ENCODE results near the gene HENMT1.
"Not testable (repeated sequence)": the region's sequence is repeated elsewhere in the genome, so short reads cannot be mapped to it uniquely, and the experiment has no call there.

Gene HENMT1

DNA sequence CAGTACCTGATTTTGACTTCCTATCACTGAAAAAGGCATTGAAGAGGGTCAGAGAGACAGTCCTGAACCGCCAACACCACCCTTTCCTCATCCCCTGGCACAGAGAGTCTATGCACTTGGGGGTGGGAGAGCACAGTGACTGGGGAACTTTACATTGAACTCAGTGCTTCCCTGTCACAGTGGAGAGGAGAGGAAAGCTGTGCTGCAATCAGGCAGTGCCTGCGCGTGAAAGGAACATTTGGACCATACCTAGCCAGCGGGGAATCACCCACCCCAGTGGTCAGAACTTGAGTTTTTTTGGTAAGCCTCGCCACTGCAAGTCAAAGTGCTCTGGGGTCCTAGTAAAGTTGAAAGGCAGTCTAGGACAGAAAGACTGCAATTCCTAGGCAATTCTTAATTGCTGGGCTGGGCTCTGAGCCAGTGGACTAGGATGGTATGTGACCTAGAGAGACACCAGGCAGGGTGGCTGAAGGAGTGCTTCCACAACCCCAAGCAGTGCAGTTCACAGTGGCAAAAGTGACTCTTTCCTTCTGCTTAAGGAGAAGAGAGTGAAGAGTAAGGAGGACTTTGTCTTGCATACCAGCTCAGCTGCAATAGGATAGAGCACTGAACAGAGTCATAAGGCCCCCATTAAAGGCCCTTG, 9.4 kb upstream of the HENMT1 start:
- DNase-seq: no peak

DNA sequence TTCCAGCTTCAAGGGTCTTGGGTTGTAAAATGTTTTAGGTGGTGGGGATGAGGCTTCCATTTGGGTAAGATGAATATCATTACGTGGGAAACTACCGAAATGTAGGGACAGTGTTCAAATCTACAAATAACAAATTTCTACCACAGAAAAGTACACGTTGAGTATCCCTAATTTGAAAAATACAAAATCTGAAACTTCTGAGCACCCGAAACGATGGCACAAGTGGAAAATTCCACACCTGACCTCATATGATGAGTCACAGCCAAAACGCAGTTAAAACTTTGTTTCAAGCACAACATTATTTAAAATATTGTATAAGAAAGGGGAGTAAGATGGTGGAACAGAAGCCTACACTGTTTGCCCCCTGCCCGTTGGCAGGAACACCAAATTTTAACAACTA, 8.8 kb upstream of the HENMT1 start:
- DNase-seq: no peak

DNA sequence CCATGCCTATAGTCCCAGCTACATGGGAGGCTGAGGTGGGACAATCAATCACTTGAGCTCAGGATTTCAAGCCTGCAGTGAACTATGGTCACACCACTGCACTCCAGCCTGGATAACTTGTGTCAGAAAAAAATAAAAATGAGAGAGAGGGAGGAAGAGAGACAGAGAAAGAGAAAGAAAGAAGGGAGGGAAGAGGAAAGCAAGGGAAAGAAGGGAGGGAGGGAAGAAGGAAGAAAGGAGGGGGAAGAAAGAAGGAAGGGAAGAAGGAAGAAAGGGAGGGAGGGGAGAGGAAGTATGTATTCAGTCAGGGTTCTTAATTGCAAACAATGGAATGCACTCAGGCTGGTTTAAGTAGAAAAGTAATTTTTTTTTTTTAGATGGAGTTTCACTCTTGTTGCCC, 7.9 kb upstream of the HENMT1 start:
- no peak for DNase-seq

DNA sequence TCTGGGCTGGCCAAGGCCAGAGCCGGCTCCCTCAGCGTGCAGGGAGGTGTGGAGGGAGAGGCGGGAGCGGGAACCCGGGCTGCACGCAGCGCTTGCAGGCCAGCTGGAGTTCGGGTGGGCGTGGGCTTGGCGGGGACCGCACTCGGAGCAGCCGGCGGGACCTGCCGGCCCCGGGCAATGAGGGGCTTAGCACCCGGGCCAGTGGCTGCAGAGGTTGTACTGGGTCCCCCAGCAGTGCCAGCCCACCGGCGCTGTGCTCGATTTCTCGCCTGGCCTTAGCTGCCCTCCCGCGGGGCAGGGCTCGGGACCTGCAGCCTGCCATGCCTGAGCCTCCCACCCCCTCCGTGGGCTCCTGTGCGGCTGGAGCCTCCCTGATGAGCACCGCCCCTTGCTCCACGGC, 6.5 kb upstream of the HENMT1 start:
- not testable (repeated sequence) for DNase-seq

DNA sequence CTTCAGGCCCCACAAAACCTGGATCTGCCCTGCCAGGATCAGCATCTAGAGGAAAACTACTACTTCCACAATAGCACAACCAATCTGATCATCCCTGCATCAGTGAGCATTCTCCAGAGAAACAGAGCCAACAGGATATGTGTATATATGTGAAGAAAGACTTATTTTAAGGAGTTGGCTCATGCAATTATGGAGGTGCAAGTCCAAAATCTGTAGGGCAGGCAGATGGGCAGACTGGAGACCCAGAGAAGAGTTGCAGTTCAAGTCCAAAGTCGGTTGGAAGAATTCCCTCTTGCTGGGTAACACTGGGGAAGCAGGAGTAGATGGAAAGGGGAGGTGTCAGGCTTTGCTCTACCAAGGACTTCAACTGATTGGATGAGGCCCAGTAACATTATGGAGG, 4.9 kb upstream of the HENMT1 start:
- DNase-seq: no peak

DNA sequence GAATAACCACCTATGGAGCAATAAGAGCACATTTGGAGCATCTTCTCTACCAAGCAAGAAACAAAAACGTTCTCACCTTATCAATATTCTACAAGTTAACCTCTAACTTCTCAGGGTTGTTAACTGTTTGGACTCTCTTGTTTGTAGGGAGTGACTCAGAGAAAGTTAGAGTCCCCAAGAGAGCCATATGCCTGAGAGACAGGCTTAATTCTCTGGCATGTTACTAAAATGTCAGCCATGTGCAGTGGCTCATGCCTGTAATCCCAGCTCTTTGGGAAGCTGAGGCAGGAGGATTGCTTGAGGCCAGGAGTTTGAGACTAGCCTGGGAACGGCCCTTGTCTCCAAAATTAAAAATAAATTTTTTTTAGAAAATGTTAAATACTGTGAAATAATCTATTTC, 4.2 kb upstream of the HENMT1 start:
- DNase-seq: no peak

DNA sequence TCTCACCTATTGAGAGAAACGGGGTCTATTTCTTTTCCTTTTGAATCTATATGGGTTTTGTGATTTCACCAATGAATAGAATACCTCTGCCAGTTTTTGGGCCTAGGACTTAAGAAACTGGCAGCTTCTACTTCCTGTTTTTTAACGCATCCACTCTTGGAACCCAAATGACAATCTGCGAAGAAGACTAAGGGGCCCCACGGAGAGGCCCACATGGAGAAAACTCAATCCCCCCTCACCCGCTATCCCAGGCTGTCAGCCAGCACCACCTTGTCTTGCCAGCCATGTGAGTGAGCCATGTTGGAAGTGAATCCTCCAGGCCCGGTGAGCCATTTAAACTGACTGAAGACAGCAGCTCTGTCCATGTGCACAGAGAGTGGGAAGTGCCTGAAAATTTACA, 3.6 kb upstream of the HENMT1 start:
- no peak for DNase-seq

DNA sequence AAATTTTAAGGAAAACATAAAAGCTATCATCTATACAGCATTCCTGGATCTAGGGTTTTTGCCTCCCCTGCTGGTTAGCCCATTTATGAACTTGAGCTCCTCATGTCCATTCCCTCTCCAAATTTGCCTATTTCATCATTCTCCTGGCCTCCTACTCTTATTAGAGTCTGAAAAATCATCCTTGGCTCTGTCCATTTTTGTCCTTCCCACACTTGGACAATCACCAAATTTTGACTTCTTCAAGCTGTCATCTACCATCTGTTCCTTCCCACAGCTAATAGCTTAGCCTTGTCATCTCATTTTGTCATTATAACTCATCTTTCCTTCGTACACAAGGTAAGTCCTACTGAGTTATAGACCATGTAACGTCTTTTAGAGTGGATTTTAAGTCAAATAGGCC, 2.2 kb upstream of the HENMT1 start:
- DNase-seq: no peak

DNA sequence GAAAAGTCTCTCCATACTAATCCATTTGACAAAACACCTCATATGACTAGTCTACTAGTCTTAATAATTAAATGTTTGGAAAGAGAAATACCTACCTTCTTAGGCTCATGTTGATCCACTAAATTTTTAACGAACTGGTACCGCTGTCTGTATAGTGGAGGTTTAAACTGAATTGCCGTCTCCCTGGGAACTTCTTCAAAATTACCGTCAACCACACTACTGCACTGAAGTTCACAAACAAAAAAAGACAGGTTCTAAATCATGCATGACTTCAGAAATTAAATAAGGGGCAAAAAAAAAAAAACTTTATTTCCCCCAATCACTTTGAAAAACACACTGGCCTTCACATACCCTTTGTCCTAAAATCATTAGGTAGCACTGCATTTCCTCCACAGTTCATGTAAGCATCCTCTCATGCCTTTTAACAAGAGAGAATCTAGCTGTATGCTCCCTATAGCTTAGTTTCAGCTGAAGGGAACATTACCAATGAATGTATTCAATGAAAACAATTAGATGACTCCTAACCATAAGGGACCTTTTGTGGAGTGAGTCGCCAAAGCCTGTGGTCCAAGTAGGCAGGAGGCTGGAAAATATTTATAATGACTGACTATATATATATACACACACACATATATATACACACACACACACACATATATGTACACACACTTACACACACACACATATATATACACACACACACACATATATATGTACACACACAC, 3.4 kb downstream of the HENMT1 start:
- DNase-seq: no peak

DNA sequence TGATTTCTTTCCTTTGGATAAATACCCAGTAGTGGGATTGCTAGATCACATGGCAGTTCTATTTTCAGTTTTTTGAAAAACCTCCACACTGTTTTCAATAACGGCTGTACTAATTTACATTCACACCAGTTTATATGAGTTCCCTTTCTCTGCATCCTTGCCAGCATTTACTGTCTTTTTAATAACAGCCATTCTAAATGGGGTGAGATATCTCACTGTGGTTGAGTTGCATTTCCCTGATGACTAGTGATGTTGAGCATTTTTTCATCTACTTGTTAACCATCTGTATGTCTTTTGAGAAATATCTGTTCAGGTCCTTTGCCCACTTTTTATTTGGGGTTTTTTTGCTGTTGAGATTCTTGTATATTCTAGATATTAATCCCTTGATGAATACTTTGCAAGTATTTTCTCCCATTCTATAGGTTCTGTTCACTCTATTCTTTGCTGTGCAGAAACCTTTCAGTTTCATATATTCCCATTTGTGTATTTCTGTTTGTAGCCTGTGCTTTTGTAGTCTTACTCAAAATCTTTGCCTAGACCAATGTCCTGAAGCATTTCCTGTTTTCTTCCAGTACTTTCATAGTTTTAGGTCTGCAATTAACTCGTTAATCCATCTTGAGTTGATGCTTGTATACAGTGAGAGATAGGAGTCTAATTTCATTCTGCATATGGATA, 7.3 kb downstream of the HENMT1 start:
- DNase-seq: peak in 1 of 2 donors; percentile 38

DNA sequence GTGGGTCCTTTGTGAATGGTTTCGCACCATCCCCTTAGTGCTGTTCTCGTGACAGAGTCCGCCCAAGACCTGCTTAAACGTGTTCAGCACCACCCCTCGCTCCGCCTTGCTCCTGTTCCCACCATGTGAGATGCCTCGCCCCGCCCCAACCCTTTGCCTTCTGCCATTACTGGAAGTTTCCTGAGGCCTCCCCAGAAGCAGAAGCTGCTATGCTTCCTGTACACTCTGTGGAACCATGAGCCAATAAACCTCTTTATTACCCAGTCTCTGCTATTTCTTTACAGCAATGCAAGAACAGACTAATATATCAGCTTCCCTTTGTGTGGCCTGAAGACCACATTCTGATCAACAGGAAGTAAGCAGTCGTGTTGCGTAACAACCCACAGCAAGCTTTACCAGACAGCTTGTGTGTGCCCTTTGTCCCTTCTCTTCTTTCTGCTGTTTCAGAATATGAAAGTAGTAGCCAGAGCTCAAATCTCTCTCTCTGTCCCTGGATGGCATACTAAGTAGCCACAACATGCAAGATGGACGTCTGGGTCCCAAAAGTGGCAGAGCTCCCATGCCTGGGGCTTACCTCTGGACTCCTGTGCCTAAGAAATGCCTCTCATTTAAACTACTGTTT, 14.1 kb downstream of the HENMT1 start:
- peak; percentile 92 to 93 for DNase-seq

DNA sequence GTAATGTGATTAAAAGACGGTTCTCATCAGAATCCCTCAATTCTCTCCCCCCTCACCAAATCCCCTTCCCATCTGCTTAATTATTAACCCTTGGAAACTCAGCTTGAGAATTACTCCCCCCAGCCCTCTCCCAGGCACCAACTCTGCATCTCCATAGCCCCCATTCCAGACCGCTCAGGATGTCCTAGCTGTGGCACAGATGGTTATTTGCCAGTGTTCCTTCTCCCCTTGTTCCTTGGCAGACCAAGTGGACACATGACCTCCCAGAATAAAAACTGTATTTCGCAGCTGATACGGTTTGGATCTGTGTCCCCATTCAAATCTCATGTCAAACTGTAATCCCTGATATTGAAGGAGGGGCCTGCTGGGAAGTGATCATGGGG, 14.6 kb downstream of the HENMT1 start:
- no peak for DNase-seq

DNA sequence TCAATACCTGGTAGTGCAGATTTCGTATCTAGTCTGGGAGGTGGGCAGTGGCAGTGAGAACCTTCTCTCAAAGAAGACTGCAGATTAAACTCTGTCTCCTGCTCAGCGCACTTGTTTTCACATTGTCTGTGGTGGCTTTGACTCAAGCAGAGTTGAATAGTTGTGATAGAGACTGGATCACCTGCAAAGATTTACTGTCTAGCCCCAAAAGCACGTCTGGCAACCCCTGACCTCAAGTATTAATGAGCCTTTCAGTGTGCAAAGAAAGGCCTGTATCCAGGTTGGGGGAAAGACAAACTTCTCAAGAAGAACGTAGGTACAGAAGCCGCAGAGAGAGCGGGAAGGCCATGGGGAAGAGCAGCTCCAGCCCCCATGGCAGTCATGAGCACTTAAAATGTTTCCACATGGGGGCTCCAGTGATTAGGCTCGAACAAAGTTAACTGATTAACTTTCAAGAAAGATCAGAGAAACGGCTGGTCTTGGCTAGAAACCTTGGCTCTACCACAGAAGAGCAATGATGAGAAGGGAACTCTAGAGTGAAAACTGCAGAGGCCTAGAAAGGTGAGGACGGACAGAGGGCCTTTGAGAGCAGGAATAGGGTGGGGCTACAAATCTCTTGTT, 15.2 kb downstream of the HENMT1 start:
- peak in 1 of 2 donors; percentile 31 for DNase-seq

DNA sequence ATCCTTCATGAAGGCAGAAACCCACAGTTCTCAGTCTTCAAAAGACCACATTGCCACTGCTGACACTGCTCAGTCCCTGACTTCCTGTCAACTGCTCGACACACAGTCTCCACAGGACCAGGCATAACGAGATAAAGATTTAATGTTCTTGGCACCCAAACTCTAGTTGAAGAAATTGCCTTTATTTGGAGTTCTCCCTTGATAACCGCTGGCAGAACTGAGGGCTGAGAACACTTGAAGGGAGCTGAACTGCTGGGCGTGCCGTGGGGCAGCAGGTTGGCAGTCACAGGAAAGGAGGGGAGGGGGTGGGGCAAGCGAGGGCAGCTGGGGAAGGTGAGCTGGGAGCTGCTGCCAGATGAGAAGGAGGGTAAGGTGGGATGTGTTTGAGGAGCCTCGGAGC, 15.9 kb downstream of the HENMT1 start:
- peak; percentile 45 to 73 for DNase-seq

DNA sequence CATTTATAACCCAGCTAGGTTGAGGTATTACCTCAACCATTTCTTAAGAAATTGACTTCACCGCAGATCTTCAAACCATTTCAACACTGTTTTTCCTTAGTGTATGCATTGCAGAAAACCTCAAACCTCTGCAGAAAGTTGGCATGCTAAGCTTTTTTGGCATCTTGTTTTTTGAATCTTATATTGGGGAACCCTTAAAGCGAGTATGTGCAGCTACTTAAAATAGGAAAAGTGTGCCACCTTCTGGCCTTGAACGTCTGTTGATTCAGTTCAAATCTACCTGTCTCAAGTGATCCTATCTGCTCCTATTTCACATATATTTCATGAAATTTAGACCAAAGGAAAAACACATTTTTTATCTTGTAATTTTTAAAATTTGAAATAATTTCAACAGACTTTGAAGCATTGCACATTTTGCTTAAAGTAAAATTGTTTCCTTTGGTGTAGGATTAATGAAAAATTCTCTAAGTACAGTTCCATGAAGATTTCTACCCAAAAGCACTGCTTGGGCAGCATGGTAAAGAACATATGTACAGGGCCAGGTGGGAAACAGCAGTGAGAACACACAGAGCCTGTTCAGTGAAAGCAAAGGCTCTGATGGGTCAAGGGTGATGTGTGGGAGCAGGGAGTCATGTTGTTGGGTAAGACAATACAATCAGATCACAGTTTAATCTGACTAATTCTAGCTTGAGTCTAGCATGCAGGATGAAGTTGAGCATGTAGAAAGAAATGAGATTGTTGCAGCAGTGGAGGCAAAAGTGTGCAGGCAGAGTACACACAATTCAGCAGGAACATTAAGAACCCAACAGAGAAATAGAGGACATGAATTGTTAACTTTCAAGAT, 17.2 kb downstream of the HENMT1 start:
- peak; percentile 62 to 78 for DNase-seq

DNA sequence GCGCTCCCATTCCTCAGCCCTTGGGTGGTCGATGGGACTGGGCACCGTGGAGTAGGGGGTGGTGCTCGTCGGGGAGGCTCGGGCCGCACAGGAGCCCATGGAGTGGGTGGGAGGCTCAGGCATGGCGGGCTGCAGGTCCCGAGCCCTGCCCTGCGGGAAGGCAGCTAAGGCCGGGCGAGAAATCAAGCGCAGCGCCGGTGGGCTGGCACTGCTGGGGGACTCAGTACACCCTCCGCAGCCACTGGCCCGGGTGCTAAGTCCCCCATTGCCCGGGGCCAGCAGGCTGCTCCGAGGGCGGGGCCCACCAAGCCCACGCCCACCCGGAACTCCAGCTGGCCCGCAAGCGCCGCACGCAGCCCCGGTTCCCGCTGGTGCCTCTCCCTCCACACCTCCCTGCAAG, 20.0 kb downstream of the HENMT1 start:
- DNase-seq: not testable (repeated sequence)

DNA sequence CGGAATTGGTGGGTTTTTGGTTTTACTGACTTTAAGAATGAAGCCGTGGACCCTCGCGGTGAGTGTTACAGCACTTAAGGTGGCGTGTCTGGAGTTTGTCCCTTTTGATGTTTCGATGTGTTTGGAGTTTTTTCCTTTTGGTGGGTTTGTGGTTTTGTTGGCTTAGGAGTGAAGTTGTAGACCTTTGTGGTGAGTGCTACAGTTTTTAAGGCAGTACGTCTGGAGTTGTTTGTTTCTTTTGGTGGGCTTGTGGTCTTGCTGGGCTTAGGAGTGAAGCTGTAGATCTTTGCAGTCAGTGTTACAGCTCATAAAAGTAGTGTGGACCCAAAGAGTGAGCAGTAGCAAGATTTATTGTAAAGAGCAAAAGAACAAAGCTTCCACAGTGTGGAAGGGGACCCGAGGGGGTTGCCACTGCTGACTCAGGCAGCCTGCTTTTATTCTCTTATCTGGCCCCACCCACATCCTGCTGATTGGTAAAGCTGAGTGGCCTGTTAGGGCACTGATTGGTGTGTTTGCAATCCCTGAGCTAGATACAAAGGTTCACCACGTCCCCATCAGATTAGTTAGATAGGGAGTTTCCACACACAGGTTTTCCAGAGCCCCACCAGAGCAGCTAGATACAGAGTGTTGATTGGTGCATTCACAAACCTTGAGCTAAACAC, 20.9 kb downstream of the HENMT1 start:
- DNase-seq: peak; percentile 46 to 59

DNA sequence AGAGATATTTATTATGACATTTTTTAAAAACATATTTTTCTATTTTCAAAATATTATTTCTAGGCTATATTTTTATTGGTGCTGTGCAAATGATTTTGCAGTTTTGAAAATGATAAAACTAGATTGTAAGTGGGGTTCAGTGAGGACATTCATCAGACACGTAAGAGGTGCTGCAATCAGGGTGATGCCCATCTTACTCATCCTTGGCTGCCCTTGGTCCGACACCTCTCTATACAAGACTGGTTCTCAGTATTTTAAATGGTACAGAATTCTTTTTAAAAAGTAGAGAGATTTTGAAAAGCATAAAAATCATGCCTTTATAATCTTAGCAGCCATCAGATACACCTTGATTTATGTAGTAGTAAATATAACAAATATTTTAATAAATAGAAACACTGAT, 24.0 kb downstream of the HENMT1 start:
- no peak for DNase-seq

DNA sequence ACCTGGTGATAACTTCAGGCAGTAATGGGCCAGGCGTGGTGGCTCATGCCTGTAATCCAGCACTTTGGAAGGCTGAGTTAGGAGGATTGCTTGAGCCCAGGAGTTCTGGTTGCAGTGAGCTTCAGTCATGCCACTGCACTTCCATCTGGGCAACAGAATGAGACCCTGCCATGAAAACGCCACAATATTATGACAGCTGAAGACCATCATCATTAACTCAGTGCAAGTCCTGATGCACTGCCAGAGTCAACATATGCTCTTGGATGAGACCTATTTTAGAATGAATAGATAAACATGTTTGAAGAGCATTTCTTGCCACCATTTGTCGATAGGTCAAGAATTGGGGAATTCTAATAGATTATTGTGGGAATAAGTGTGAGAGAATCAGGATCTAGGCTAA, 26.4 kb downstream of the HENMT1 start:
- DNase-seq: no peak

DNA sequence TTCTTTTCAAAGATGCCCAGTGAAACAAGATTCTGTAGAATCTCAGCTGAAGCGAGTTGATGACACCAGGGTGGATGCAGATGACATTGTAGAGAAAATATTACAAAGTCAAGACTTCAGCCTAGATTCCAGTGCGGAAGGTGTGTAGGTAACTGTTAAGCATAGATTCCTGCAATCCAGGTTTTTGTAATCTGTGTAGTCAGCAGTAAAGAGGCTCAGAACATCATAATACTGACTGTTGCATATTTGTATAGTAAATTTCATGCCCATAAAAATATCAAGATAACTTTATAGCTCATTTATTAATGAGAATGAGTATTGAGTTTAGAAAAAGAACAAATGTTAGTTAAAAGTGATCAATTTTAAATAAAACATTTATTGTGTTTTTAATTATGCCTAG, 32.2 kb downstream of the HENMT1 start:
- DNase-seq: no peak

DNA sequence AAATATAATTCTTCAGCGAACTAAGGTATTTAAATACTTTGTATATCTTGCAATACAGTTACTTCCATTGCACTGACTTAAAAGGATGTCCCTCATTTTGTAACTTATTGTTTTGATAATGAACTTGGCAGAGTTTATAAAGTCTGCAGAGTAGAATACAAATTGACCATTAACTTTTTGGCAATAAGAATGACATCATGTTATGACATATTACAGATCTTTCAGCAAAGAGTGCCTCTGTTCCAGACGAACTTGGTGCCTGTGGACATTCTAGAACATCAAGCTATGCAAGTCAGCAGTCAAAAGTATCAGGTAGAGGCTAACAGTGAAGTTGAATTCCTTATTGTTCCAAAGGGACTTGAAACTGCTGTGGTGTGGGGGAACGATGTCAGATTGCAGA, 32.9 kb downstream of the HENMT1 start:
- no peak for DNase-seq

DNA sequence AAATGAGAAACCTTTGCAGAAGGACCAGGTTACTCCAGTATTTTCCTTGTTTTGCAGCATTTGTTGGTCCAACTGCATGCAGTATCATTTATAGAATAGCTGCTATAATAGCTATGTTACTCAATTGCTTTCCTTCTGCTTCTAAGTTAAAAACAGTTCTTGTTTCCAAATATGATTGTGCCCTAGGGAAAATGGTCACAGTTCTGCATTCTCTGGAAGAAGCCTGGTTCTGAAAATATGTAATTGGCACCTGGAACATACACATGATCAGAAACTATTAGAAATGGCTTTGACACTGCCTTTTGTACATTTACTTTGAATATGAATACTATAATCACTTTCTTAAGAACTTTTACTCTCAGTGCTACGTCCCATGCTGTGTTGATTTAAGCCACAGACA, 33.6 kb downstream of the HENMT1 start:
- no peak for DNase-seq

Measured in CD4-positive, alpha-beta T cell treated with Interferon alpha-2 for 1 hour (primary cell).